CD14-positive monocyte (primary cell): ENCODE data around the gene TSHZ2. TPM values are rescaled to one million over a fixed set of nuclear protein-coding genes. Genes with fewer than 3 reads are reported as not detected.

Experiments used
- DNase-seq, 3 donors: peaks; one replicate each; pipeline ENCODE4 v3.0.0-alpha.2; 2011 to 2022
- H2AFZ ChIP-seq: 2 replicates; pipeline ENCODE4 v1.6.0; 2012; ENCODE audit warnings: mild to moderate bottlenecking, low read depth, low read length, inconsistent platforms; ENCODE audit not compliant: insufficient read depth, poor library complexity, severe bottlenecking
- H3K27ac ChIP-seq, 2 donors: 1 replicate in 1 of 2; 2 replicates in 1 of 2; pipeline ENCODE4 v1.5.1; 2012 to 2013; ENCODE audit warnings: low read length in 2 of 2, control low read depth in 1 of 2, inconsistent platforms in 1 of 2, low read depth in 1 of 2, mild to moderate bottlenecking in 1 of 2
- H3K27me3 ChIP-seq, 2 donors: one replicate each; pipeline versions ENCODE4 v1.6.0 to v1.6.1; 2011 to 2013; ENCODE audit warnings: low read length in 2 of 2; ENCODE audit not compliant: control insufficient read depth in 2 of 2, insufficient read depth in 2 of 2
- H3K36me3 ChIP-seq, 2 donors: replicated peaks in 1 of 2; 1 replicate in 1 of 2; 2 replicates in 1 of 2; pipeline versions ENCODE4 v1.5.1 to v1.6.1; 2012 to 2013; ENCODE audit warnings: low read length in 2 of 2, control low read depth in 1 of 2, inconsistent platforms in 1 of 2, mild to moderate bottlenecking in 1 of 2; ENCODE audit not compliant: insufficient read depth in 2 of 2, control insufficient read depth in 1 of 2
- H3K4me1 ChIP-seq, 2 donors: 1 replicate in 1 of 2; 2 replicates in 1 of 2; pipeline versions ENCODE4 v1.5.1 to v1.6.1; 2012 to 2013; ENCODE audit warnings: low read length in 2 of 2, control low read depth in 1 of 2, inconsistent platforms in 1 of 2, mild to moderate bottlenecking in 1 of 2, moderate library complexity in 1 of 2; ENCODE audit not compliant: insufficient read depth in 2 of 2, control insufficient read depth in 1 of 2
- H3K4me2 ChIP-seq: replicated peaks from 2 replicates; pipeline ENCODE3; 2012; ENCODE audit warnings: low read length, moderate library complexity, mild to moderate bottlenecking; ENCODE audit not compliant: poor library complexity, severe bottlenecking; ENCODE audit errors: extremely low read depth
- H3K4me3 ChIP-seq, 3 experiments: fragments of 200-600 bp in 1 of 3; sonication (generic) in 1 of 3; replicated peaks in 1 of 3; 1 replicate in 2 of 3; 2 replicates in 1 of 3; pipeline ENCODE4 v1.5.1; 2011 to 2013; ENCODE audit warnings: low read length in 3 of 3, mild to moderate bottlenecking in 3 of 3, control low read depth in 2 of 3, low read depth in 2 of 3, inconsistent platforms in 1 of 3, moderate library complexity in 1 of 3
- H3K79me2 ChIP-seq: 2 replicates; pipeline ENCODE4 v1.6.0; 2012; ENCODE audit warnings: mild to moderate bottlenecking, control low read depth, inconsistent platforms, low read length, moderate library complexity; ENCODE audit not compliant: insufficient read depth
- H3K9ac ChIP-seq: 2 replicates; pipeline ENCODE4 v1.6.0; 2017; ENCODE audit warnings: low read length, mild to moderate bottlenecking; ENCODE audit not compliant: insufficient read depth, poor library complexity, severe bottlenecking
- H3K9me3 ChIP-seq, 2 donors: replicated peaks in 1 of 2; 1 replicate in 1 of 2; 2 replicates in 1 of 2; pipeline versions ENCODE4 v1.5.1 to v1.6.1; 2012 to 2013; ENCODE audit warnings: low read length in 2 of 2, control low read depth in 1 of 2; ENCODE audit not compliant: control insufficient read depth in 1 of 2, insufficient read depth in 1 of 2
- H4K20me1 ChIP-seq: 2 replicates; pipeline ENCODE4 v1.6.0; 2012; ENCODE audit warnings: mild to moderate bottlenecking, low read length, control low read depth, moderate library complexity; ENCODE audit not compliant: insufficient read depth
- H3K27ac Mint-ChIP-seq, 7 donors: one replicate each; pipeline ENCODE4 v1.8.0; 2020; ENCODE audit warnings: mild to moderate bottlenecking in 7 of 7, mixed read lengths in 7 of 7, moderate library complexity in 6 of 7, inconsistent platforms in 2 of 7
- H3K27me3 Mint-ChIP-seq, 3 donors: one replicate each; pipeline ENCODE4 v1.8.0; 2021 to 2022; ENCODE audit warnings: low read depth in 3 of 3, mild to moderate bottlenecking in 3 of 3, mixed read lengths in 3 of 3, moderate library complexity in 3 of 3, inconsistent platforms in 1 of 3
- H3K36me3 Mint-ChIP-seq, 2 donors: one replicate each; pipeline ENCODE4 v1.8.0; 2020; ENCODE audit warnings: mixed read lengths in 2 of 2, inconsistent platforms in 1 of 2, mild to moderate bottlenecking in 1 of 2
- H3K4me1 Mint-ChIP-seq: one replicate; pipeline ENCODE4 v1.8.0; 2020; ENCODE audit warnings: mild to moderate bottlenecking, mixed read lengths
- H3K4me3 Mint-ChIP-seq, 2 donors: one replicate each; pipeline ENCODE4 v1.8.0; 2020; ENCODE audit warnings: mild to moderate bottlenecking in 2 of 2, mixed read lengths in 2 of 2, moderate library complexity in 1 of 2
- H3K9me3 Mint-ChIP-seq, 7 donors: one replicate each; pipeline ENCODE4 v1.8.0; 2020 to 2022; ENCODE audit warnings: mixed read lengths in 7 of 7, mild to moderate bottlenecking in 6 of 7, moderate library complexity in 6 of 7, inconsistent platforms in 2 of 7
- WGBS: methylation state at CpG from one replicate; pipeline ENCODE4 v1.1.5; 2013; ENCODE audit warnings: missing lambda C conversion rate; ENCODE audit not compliant: insufficient coverage; 5-methylcytosine and 5-hydroxymethylcytosine counted together
- intact Hi-C, 2 donors: fragments of 100-400 bp; cut with micrococcal nuclease; formaldehyde crosslinking; loops; one replicate each; pipeline versions ENCODE4 v1.15.0 to v1.15.1; 2023
- polyA plus RNA-seq, 3 donors: library from polyadenylated mRNA; depleted of rRNA in 1 of 3; unstranded in 2 of 3; stranded (reverse) in 1 of 3; fragments of 300-500 nt in 2 of 3; fragments of >200 nt in 1 of 3; fragmentation: Illumina TruSeq in 2 of 3; gene quantifications; 1 replicate in 2 of 3; 2 replicates in 1 of 3; pipeline ENCODE4 v1.2.3, GENCODE V29; 2012 to 2021
- TF ChIP-seq, protein P1 (sequence below): fragments of 200-600 bp; IDR thresholded peaks from one replicate; pipeline ENCODE4 v1.8.0; 2022; ENCODE audit warnings: antibody characterized with exemption, mild to moderate bottlenecking

Gene TSHZ2
- polyA plus RNA-seq, 3 donors = not detected

DNA sequence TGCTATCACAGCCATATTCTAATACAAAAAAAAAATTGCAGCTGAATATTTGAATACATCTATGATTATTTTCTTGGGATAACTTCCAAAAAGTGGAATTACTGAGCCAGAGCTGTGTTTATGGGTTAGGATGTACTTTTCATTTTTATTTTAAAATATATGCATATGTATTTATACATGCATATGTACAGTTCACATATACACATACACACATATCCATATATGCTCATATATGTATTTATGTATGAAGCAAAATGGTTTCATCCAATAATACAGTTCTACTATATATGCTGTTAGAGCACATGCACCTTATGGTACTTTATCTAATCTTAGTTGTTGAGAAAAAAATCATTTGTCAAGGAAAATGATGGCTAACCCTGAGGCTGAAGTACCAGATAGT, 54.9 kb downstream of the TSHZ2 start:
- H3K9me3 Mint-ChIP-seq = no peaks in the 10 kb centered on the region
- no peak for DNase-seq

DNA sequence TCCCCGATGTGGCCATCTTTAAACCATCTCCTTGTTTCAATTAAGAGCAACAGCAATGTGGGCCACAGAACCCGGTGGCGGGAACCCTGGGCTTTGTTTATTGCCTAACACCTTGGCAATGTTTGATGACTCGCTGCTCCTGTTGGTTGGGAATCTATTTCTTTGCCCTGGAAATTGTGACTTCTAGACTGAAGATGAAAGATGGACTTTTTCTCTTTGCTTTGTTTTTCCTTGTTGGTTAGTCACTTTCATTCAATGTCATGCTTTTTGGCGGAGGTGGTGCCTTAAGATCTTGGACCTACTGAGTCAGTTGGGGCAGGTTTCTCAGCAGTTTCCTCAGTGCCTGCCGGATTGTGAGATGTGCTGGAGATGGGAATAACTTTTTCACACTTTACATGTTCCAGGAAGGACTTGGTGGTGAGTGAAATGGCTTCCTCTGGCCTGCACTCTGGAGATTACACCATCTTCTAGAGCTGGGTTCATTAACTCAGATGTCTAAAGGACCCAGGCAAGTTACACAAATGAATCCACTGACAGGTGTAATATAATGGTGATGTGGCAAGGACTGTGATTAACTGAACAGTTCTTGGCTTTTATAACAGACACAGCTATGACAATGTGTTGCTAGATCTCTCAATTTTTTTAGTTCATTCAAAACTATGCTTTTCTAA, 56.3 kb downstream of the TSHZ2 start:
- Mint-ChIP-seq H3K27me3 (peaks cover 2 to 9% (median 7%) of the 10 kb centered on the region in 3 donors), H3K27ac (no peak overlapping the region), H3K9me3 (no peaks in the 10 kb centered on the region), H3K4me3 (no peak overlapping the region), H3K36me3 (no peaks in the 10 kb centered on the region), H3K4me1 (no peaks in the 10 kb centered on the region)
- Histone ChIP-seq H3K9ac (no peak overlapping the region), H3K27ac (no peak overlapping the region), H3K36me3 (no peaks in the 10 kb centered on the region), H4K20me1 (no peaks in the 10 kb centered on the region), H3K4me2 (no peak overlapping the region), H3K79me2 (no peaks in the 10 kb centered on the region), H3K27me3 (no peaks in the 10 kb centered on the region), H3K4me3 (no peak overlapping the region), H3K9me3 (no peaks in the 10 kb centered on the region), H3K4me1 (no peaks in the 10 kb centered on the region), H2AFZ (no peak overlapping the region)
- TF ChIP-seq, protein P1, sequence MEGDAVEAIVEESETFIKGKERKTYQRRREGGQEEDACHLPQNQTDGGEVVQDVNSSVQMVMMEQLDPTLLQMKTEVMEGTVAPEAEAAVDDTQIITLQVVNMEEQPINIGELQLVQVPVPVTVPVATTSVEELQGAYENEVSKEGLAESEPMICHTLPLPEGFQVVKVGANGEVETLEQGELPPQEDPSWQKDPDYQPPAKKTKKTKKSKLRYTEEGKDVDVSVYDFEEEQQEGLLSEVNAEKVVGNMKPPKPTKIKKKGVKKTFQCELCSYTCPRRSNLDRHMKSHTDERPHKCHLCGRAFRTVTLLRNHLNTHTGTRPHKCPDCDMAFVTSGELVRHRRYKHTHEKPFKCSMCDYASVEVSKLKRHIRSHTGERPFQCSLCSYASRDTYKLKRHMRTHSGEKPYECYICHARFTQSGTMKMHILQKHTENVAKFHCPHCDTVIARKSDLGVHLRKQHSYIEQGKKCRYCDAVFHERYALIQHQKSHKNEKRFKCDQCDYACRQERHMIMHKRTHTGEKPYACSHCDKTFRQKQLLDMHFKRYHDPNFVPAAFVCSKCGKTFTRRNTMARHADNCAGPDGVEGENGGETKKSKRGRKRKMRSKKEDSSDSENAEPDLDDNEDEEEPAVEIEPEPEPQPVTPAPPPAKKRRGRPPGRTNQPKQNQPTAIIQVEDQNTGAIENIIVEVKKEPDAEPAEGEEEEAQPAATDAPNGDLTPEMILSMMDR = no peak
- no peak for DNase-seq
- intact Hi-C loops = no loop called here
- 96% methylated on average over 5 of the region's 6 CpGs for WGBS

More for the DNA sequence above, 54.9 kb downstream of the TSHZ2 start:
- Histone ChIP-seq H3K79me2 (no peaks in the 10 kb centered on the region), H3K4me2 (no peak overlapping the region), H3K27ac (no peak overlapping the region), H3K27me3 (no peaks in the 10 kb centered on the region), H3K4me3 (no peak overlapping the region), H3K9me3 (no peaks in the 10 kb centered on the region), H3K9ac (no peak overlapping the region), H2AFZ (no peak overlapping the region), H3K36me3 (no peaks in the 10 kb centered on the region), H4K20me1 (no peaks in the 10 kb centered on the region), H3K4me1 (no peaks in the 10 kb centered on the region)
- TF ChIP-seq, protein P1 = no peak
- Mint-ChIP-seq H3K36me3 (no peaks in the 10 kb centered on the region), H3K4me1 (no peaks in the 10 kb centered on the region), H3K27ac (no peak overlapping the region), H3K4me3 (no peak overlapping the region), H3K27me3 (peaks cover 2 to 9% (median 7%) of the 10 kb centered on the region in 3 donors)
- intact Hi-C loops = no loop called here
